HepG2 (cell line): ENCODE measurements around the gene SPACDR. TPM values are rescaled to one million over a fixed set of nuclear protein-coding genes. Genes with fewer than 3 reads are reported as not detected.

Experiments
- ATAC-seq: fragments of 200-7000 bp; cut with Tn5 transposase; 3 replicates; pipeline ENCODE4 v1.9.1; 2020; ENCODE audit warnings: mild to moderate bottlenecking, moderate library complexity
- BruUV-seq: library from RNA; stranded (reverse); fragments of 400-500 nt; replicated peaks from 2 replicates; lab custom pipeline; 2021; lab: Mats Ljungman, UMichigan
- CTCF ChIA-PET: fragments of 300-600 bp; formaldehyde crosslinking; extraction: SDS; loops from one replicate; lab custom pipeline; 2021; ENCODE audit warnings: low total read pairs, inconsistent platforms, low intra/inter-chr PET ratio; lab: Yijun Ruan, JAX
- POLR2A ChIA-PET: fragments of 350-600 bp; sonication (Branson Sonifier 250); formaldehyde crosslinking; loops from one replicate; lab custom pipeline; 2020; ENCODE audit warnings: antibody characterized with exemption, inconsistent platforms; lab: Yijun Ruan, JAX
- DNase-seq: peaks from one replicate; pipeline ENCODE4 v3.0.0-alpha.2; 2015; ENCODE audit warnings: low spot score
- FAIRE-seq: peaks from 3 replicates; lab custom pipeline; 2011; peaks lifted over from hg19 to GRCh38; lab: Jason Lieb, UNC
- H2AFZ ChIP-seq: one replicate; pipeline ENCODE4 v1.6.1; 2011; ENCODE audit warnings: low read length, inconsistent platforms
- H3K27ac ChIP-seq: fragments of 300-600 bp; 3 replicates; pipeline ENCODE4 v1.8.0; 2011; ENCODE audit warnings: mixed run types, mild to moderate bottlenecking, mixed read lengths, low read length, inconsistent platforms; ENCODE audit not compliant: insufficient read depth; ENCODE audit errors: extremely low read length
- H3K27me3 ChIP-seq, 2 experiments: fragments of 200-600 bp in 1 of 2; 2 replicates in 1 of 2; 3 replicates in 1 of 2; pipeline versions ENCODE4 v1.6.0 to v1.8.0; 2011; ENCODE audit warnings: low read length in 2 of 2, mild to moderate bottlenecking in 2 of 2, moderate library complexity in 2 of 2, inconsistent platforms in 1 of 2; ENCODE audit not compliant: insufficient read depth in 2 of 2, control insufficient read depth in 1 of 2
- H3K36me3 ChIP-seq, 2 experiments: fragments of 200-600 bp in 1 of 2; replicated peaks in 1 of 2; 2 replicates in 1 of 2; 3 replicates in 1 of 2; pipeline versions ENCODE4 v1.5.1 to v1.8.0; 2011; ENCODE audit warnings: low read length in 2 of 2, inconsistent platforms in 1 of 2; ENCODE audit not compliant: insufficient read depth in 2 of 2, control insufficient read depth in 1 of 2
- H3K4me1 ChIP-seq: 2 replicates; pipeline ENCODE4 v1.5.1; 2012; ENCODE audit warnings: low read length, inconsistent platforms; ENCODE audit not compliant: insufficient read depth
- H3K4me2 ChIP-seq: 2 replicates; pipeline ENCODE4 v1.6.0; 2011; ENCODE audit warnings: low read depth, low read length, inconsistent platforms
- H3K4me3 ChIP-seq, 3 experiments: fragments of 200-600 bp in 1 of 3; sonication (generic), shearing (Covaris generic) in 1 of 3; replicated peaks in 1 of 3; 2 replicates each; pipeline ENCODE4 v1.5.1; 2011 to 2016; ENCODE audit warnings: low read length in 3 of 3, inconsistent platforms in 2 of 3, low read depth in 2 of 3, mild to moderate bottlenecking in 2 of 3, control low read depth in 1 of 3, mixed read lengths in 1 of 3; ENCODE audit not compliant: insufficient read depth in 1 of 3
- H3K79me2 ChIP-seq: one replicate; pipeline ENCODE4 v1.6.1; 2011; ENCODE audit warnings: low read length, inconsistent platforms; ENCODE audit not compliant: insufficient read depth
- H3K9ac ChIP-seq: 2 replicates; pipeline ENCODE4 v1.6.0; 2011; ENCODE audit warnings: mild to moderate bottlenecking, low read depth, low read length, inconsistent platforms; ENCODE audit not compliant: insufficient read depth
- H3K9me3 ChIP-seq: 2 replicates; pipeline ENCODE4 v1.5.1; 2012; ENCODE audit warnings: mild to moderate bottlenecking, low read length
- H4K20me1 ChIP-seq: 2 replicates; pipeline ENCODE4 v1.6.0; 2011; ENCODE audit warnings: inconsistent platforms, mild to moderate bottlenecking, low read length, moderate library complexity; ENCODE audit not compliant: insufficient read depth
- AGO2 ChIP-seq: fragments of 200-400 bp; formaldehyde crosslinking; optimal IDR thresholded peaks from 2 replicates; pipeline ENCODE3; 2017; ENCODE audit warnings: mild to moderate bottlenecking, low read depth, low read length, moderate library complexity
- MBD4 ChIP-seq: IDR thresholded peaks from 2 replicates; pipeline ENCODE4 v1.6.1; 2012; ENCODE audit warnings: low read length, inconsistent platforms, borderline replicate concordance
- POLR2G ChIP-seq: fragments of 200-400 bp; formaldehyde crosslinking; IDR thresholded peaks from 2 replicates; pipeline ENCODE4 v1.6.1; 2018; ENCODE audit warnings: mild to moderate bottlenecking, low read depth, low read length, moderate library complexity
- RBFOX2 ChIP-seq: fragments of 200-400 bp; formaldehyde crosslinking; IDR thresholded peaks from 2 replicates; pipeline ENCODE4 v1.6.1; 2017; ENCODE audit warnings: low read depth, mild to moderate bottlenecking, low read length
- YY1 ChIP-seq: IDR thresholded peaks from 2 replicates; pipeline ENCODE4 v1.6.1; 2011; ENCODE audit warnings: low read length, low read depth, moderate library complexity, mild to moderate bottlenecking; ENCODE audit not compliant: insufficient read depth, insufficient replicate concordance
- ZEB1 ChIP-seq: IDR thresholded peaks from 2 replicates; pipeline ENCODE4 v1.6.1; 2012; ENCODE audit warnings: mild to moderate bottlenecking, low read depth, inconsistent platforms; ENCODE audit not compliant: insufficient replicate concordance
- ZFP90 ChIP-seq: sonication (generic); formaldehyde crosslinking; IDR thresholded peaks from 2 replicates; pipeline ENCODE4 v1.8.0; 2022; ENCODE audit warnings: missing genetic modification reagents, mild to moderate bottlenecking, inconsistent platforms, borderline replicate concordance
- ZNF687 ChIP-seq: sonication (generic); formaldehyde crosslinking; IDR thresholded peaks from 2 replicates; pipeline ENCODE4 v1.5.1; 2020; ENCODE audit warnings: mild to moderate bottlenecking, missing genetic modification reagents, moderate library complexity
- WGBS: methylation state at CpG from one replicate; pipeline ENCODE4 v1.1.6; 2017; ENCODE audit warnings: low lambda C conversion rate; 5-methylcytosine and 5-hydroxymethylcytosine counted together
- in situ Hi-C: cut with HindIII; loops from 2 replicates; pipeline ENCODE4 v1.10.0; 2017; ENCODE audit warnings: low pct_unique_long_range_greater_than_20kb; ENCODE audit not compliant: extremely low pct_ligation_motif_present
- intact Hi-C: fragments of 100-400 bp; cut with micrococcal nuclease; formaldehyde crosslinking; loops from one replicate; pipeline ENCODE4 v1.10.0; 2022; ENCODE audit not compliant: unreplicated experiment
- polyA plus RNA-seq, 8 experiments: library from polyadenylated mRNA; depleted of rRNA in 3 of 8; stranded (reverse) in 7 of 8; unstranded in 1 of 8; fragments of >200 nt; fragmentation: Illumina TruSeq in 4 of 8; extraction: Trizol in 4 of 8; gene quantifications; 2 replicates each; pipeline versions ENCODE4 v1.2.1 to v1.2.3, GENCODE V29; 2011 to 2016; ENCODE audit warnings: low read depth in 4 of 8, missing spikeins in 1 of 8, mixed read lengths in 1 of 8; ENCODE audit not compliant: insufficient read depth in 1 of 8
- total RNA-seq, 5 experiments: library from RNA; depleted of rRNA; stranded (reverse); fragments of >200 nt; fragmentation: Illumina TruSeq; extraction: Trizol; gene quantifications; 2 replicates each; pipeline ENCODE4 v1.2.3, GENCODE V29; 2016; ENCODE audit warnings: low read depth in 1 of 5

The SPACDR gene
- total and polyA plus RNA-seq, 2 of the 13 experiments (the other 11 are each of a cell fraction or from before 2014, with no cell fraction given): 0.41 TPM; not detected in 1

DNA sequence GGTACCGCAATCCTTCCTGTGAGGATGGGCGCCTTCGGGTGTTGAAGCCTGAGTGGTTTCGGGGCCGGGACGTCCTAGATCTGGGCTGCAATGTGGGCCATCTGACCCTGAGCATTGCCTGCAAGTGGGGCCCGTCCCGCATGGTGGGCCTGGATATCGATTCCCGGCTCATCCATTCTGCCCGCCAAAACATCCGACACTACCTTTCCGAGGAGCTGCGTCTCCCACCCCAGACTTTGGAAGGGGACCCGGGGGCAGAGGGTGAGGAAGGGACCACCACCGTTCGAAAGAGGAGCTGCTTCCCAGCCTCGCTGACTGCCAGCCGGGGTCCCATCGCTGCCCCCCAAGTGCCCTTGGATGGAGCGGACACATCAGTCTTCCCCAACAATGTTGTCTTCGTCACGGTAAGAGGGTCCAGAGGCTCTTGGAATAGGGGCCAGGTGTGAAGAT lies 32.7 kb downstream of the SPACDR start:
- Histone ChIP-seq H4K20me1 (no peaks in the 10 kb centered on the region; the same call in 1 of the 2 replicates), H3K79me2 (peaks cover 37% of the 10 kb centered on the region), H3K4me3 (peak overlapping the region; percentile 75 to 87 (median 83); a peak in 3 of 6 replicates), H3K9ac (peak overlapping the region; percentile 98; the same call in 1 of the 2 replicates), H3K9me3 (no peaks in the 10 kb centered on the region), H3K4me1 (peaks cover 56% of the 10 kb centered on the region), H3K36me3 (peaks cover 5 to 30% of the 10 kb centered on the region in 2 experiments), H2AFZ (no peak overlapping the region), H3K27ac (peak overlapping the region; percentile 36)
- BruUV-seq: no TSS peak
- 93% methylated on average over 7 of the region's 23 CpGs for WGBS
- 0 out of 2 replicates have a peak, but pooled peaks have one; percentile 19 for TF ChIP-seq ZNF687 (CRISPR knock-in tag)
- no peak for TF ChIP-seq YY1
- 0 out of 2 replicates have a peak, but pooled peaks have one; percentile 10 for TF ChIP-seq POLR2G
- TF ChIP-seq ZFP90 (CRISPR knock-in tag): 0 out of 2 replicates have a peak, but pooled peaks have one; percentile 18
- peak; percentile 90 for TF ChIP-seq AGO2
- no peak for TF ChIP-seq MBD4
- TF ChIP-seq ZEB1: no peak
- peak; percentile 60 for TF ChIP-seq RBFOX2
- TF ChIP-seq, all 625 proteins: peak for 5
- ChIA-PET CTCF (no interaction called here), POLR2A (interaction anchor here (0.8 to 4.8 kb wide), 2 partner anchors 8 to 14 kb away, joined by 6 to 199 read pairs; no protein-coding TSS in a partner anchor)
- no peak for FAIRE-seq
- H3K4me2 ChIP-seq: peak overlapping the region; percentile 94
- intact Hi-C loops (no loop called here), in situ Hi-C loops (no loop called here)
- no peak for DNase-seq
- ATAC-seq: no peak
- no peaks in the 10 kb centered on the region; a peak in 1 of 5 replicates for H3K27me3 ChIP-seq
